Measurements from ENCODE around the gene BTG3. TPM values are rescaled to one million over a fixed set of nuclear protein-coding genes. Genes with fewer than 3 reads are reported as not detected.

The BTG3 gene
- total and polyA plus RNA-seq, 2 donors from 2014 or later: 27.4 to 28.9 TPM

- Histone ChIP-seq H3K9me3 (ENCODE audit: control insufficient read depth in 2 of 3, insufficient read depth in 1 of 3, low read length in 3 of 3) (no peaks in the 10 kb centered on the region), H3K27ac (ENCODE audit: low read depth in 2 of 2, low read length in 2 of 2) (peak overlapping the region; percentile 83 to 87), H3K9ac (ENCODE audit: low read length in 3 of 3) (peak overlapping the region; percentile 70 to 97 (median 91)), H3K27me3 (ENCODE audit: control insufficient read depth, insufficient read depth, low read length) (no peaks in the 10 kb centered on the region), H3K4me1 (ENCODE audit: control insufficient read depth in 2 of 3, insufficient read depth in 2 of 3, low read depth in 1 of 3, low read length in 3 of 3) (peaks cover 0 to 5% (median 3%) of the 10 kb centered on the region in 3 donors), H3K36me3 (ENCODE audit: control insufficient read depth in 2 of 3, insufficient read depth in 3 of 3, low read length in 3 of 3) (peaks cover 0 to 6% (median 3%) of the 10 kb centered on the region in 3 donors), H3K4me3 (ENCODE audit: low read length in 3 of 3) (peak overlapping the region; percentile 73 to 86 (median 74))
- intact Hi-C loops (cut with DNase I): no loop called here
- DNase-seq (peak in 2 of 5 donors; percentile 74 to 84), FAIRE-seq (no peak)
- no peak for TF ChIP-seq CTCF (IDR thresholded peaks at IDR 0.05; ENCODE audit: borderline replicate concordance, extremely low read depth, insufficient read depth)
Measured at GRCh38 chr21:17612023-17612564, 607 bp downstream of the BTG3 start.

- DNase-seq (peak; percentile 87 to 96 (median 91)), FAIRE-seq (no peak)
- peak overlapping the region; percentile 83 to 87 for H3K27ac ChIP-seq (ENCODE audit: low read depth in 2 of 2, low read length in 2 of 2)
- H3K4me1 ChIP-seq (ENCODE audit: control insufficient read depth in 2 of 3, insufficient read depth in 2 of 3, low read depth in 1 of 3, low read length in 3 of 3): peaks cover 0 to 5% (median 3%) of the 10 kb centered on the region in 3 donors
- intact Hi-C loops (cut with DNase I): no loop called here
- no peaks in the 10 kb centered on the region for H3K9me3 ChIP-seq (ENCODE audit: control insufficient read depth in 2 of 3, insufficient read depth in 1 of 3, low read length in 3 of 3)
- peak overlapping the region; percentile 70 to 97 (median 91) for H3K9ac ChIP-seq (ENCODE audit: low read length in 3 of 3)
- H3K36me3 ChIP-seq (ENCODE audit: control insufficient read depth in 2 of 3, insufficient read depth in 3 of 3, low read length in 3 of 3): peaks cover 0 to 6% (median 3%) of the 10 kb centered on the region in 3 donors
- no peaks in the 10 kb centered on the region for H3K27me3 ChIP-seq (ENCODE audit: control insufficient read depth, insufficient read depth, low read length)
- H3K4me3 ChIP-seq (ENCODE audit: low read length in 3 of 3): peak overlapping the region; percentile 73 to 86 (median 74)
- no peak for TF ChIP-seq CTCF (IDR thresholded peaks at IDR 0.05; ENCODE audit: borderline replicate concordance, extremely low read depth, insufficient read depth)
Measured at GRCh38 chr21:17611414-17612022, 1.2 kb downstream of the BTG3 start.

- Histone ChIP-seq H3K4me3 (ENCODE audit: low read length in 3 of 3) (peak overlapping the region; percentile 73 to 86 (median 74)), H3K27me3 (ENCODE audit: control insufficient read depth, insufficient read depth, low read length) (no peaks in the 10 kb centered on the region), H3K9me3 (ENCODE audit: control insufficient read depth in 2 of 3, insufficient read depth in 1 of 3, low read length in 3 of 3) (no peaks in the 10 kb centered on the region)
Measured at GRCh38 chr21:17610911-17611310, 1.8 kb downstream of the BTG3 start.

More at GRCh38 chr21:17610911-17611310, 1.8 kb downstream of the BTG3 start:
- Histone ChIP-seq H3K4me1 (ENCODE audit: control insufficient read depth in 2 of 3, insufficient read depth in 2 of 3, low read depth in 1 of 3, low read length in 3 of 3) (peaks cover 0 to 5% (median 3%) of the 10 kb centered on the region in 3 donors), H3K36me3 (ENCODE audit: control insufficient read depth in 2 of 3, insufficient read depth in 3 of 3, low read length in 3 of 3) (peaks cover 0 to 6% (median 3%) of the 10 kb centered on the region in 3 donors), H3K27ac (ENCODE audit: low read depth in 2 of 2, low read length in 2 of 2) (peak overlapping the region; percentile 29 to 87), H3K9ac (ENCODE audit: low read length in 3 of 3) (peak overlapping the region in 2 of 3 donors; percentile 70 to 97)
- FAIRE-seq (no peak), DNase-seq (peak in 3 of 5 donors; percentile 10 to 42 (median 34))
- TF ChIP-seq CTCF (IDR thresholded peaks at IDR 0.05; ENCODE audit: borderline replicate concordance, extremely low read depth, insufficient read depth): no peak
- intact Hi-C loops (cut with DNase I): no loop called here

Measured in kidney (tissue), 14 donors.